ENCODE data around the gene MACROD2.

DNA sequence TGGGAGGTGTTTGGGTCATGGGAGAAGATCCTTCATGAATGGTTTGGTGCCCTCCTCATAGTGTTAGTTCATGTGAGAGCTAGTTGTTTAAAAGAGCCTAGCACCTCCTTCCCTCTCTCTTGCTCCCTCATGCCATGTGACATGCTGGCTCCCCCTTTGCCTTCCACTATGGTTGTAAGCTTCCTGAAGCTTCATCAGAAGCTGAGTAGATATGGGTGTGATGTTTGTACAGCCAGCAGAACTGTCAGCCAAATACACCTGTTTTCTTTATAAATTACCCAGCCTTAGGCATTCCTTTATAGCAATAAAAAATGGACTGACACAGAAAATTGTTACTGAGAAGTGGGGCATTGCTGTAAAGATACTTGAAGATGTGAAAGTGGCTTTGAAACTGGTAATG lies 1073.2 kb downstream of the MACROD2 start:
- TF ChIP-seq, protein P1, sequence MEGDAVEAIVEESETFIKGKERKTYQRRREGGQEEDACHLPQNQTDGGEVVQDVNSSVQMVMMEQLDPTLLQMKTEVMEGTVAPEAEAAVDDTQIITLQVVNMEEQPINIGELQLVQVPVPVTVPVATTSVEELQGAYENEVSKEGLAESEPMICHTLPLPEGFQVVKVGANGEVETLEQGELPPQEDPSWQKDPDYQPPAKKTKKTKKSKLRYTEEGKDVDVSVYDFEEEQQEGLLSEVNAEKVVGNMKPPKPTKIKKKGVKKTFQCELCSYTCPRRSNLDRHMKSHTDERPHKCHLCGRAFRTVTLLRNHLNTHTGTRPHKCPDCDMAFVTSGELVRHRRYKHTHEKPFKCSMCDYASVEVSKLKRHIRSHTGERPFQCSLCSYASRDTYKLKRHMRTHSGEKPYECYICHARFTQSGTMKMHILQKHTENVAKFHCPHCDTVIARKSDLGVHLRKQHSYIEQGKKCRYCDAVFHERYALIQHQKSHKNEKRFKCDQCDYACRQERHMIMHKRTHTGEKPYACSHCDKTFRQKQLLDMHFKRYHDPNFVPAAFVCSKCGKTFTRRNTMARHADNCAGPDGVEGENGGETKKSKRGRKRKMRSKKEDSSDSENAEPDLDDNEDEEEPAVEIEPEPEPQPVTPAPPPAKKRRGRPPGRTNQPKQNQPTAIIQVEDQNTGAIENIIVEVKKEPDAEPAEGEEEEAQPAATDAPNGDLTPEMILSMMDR (conservative IDR thresholded peaks at IDR 0.05; ENCODE audit: low read depth, low read length) = no peak
- no peak for TF ChIP-seq EZH2 (IDR thresholded peaks at IDR 0.05; ENCODE audit: borderline replicate concordance, low read depth, low read length, poor library complexity, severe bottlenecking)
